ENCODE results near the gene SEMA3A. TPM values are rescaled to one million over a fixed set of nuclear protein-coding genes. Genes with fewer than 3 reads are reported as not detected.
A peak's percentile ranks its signal among the peaks of the same experiment; 100 is the strongest.

Gene SEMA3A
- total RNA-seq, 4 donors from 2014 or later = 27.8 to 39.0 (median 34.5) TPM

- Histone ChIP-seq H3K9me3 (no peaks in the 10 kb centered on the region), H3K36me3 (no peaks in the 10 kb centered on the region), H3K4me3 (peak overlapping the region; percentile 56 to 67 (median 62)), H3K27ac (replicated peaks in 1 of 4) (peak overlapping the region; percentile 42 to 80 (median 69)), H3K4me1 (peaks cover 8 to 53% (median 40%) of the 10 kb centered on the region in 4 donors), H3K27me3 (no peaks in the 10 kb centered on the region)
- intact Hi-C loops (cut with DNase I) = loop anchor here (5.0 to 10.0 kb wide), 2 partner anchors 215 to 833 kb away; no protein-coding TSS in a partner anchor
- WGBS = 47% methylated on average over 1 of the region's 1 CpG
- no peak for TF ChIP-seq POLR2A (IDR thresholded peaks at IDR 0.05; ENCODE audit: low read depth)
- TF ChIP-seq POLR2AphosphoS5 (IDR thresholded peaks at IDR 0.05) = no peak
- no peak for TF ChIP-seq CTCF (IDR thresholded peaks at IDR 0.05)
- TF ChIP-seq EP300 (IDR thresholded peaks at IDR 0.05) = no peak
- DNase-seq (ENCODE audit: extremely low spot score) = no peak
Measured at GRCh38 chr7:84191842-84192241, 2.7 kb downstream of the SEMA3A start.

GRCh38 chr7:84191261-84191660 is 3.3 kb downstream of the SEMA3A start:
- H3K9me3 ChIP-seq = no peaks in the 10 kb centered on the region
- no peaks in the 10 kb centered on the region for H3K27me3 ChIP-seq
- peak overlapping the region; percentile 42 to 80 (median 69) for H3K27ac ChIP-seq (replicated peaks in 1 of 4)
- peaks cover 8 to 51% (median 41%) of the 10 kb centered on the region in 4 donors for H3K4me1 ChIP-seq
- TF ChIP-seq CTCF (IDR thresholded peaks at IDR 0.05) (no peak), POLR2AphosphoS5 (IDR thresholded peaks at IDR 0.05) (no peak), EP300 (IDR thresholded peaks at IDR 0.05) (no peak), POLR2A (IDR thresholded peaks at IDR 0.05; ENCODE audit: low read depth) (no peak)
- H3K4me3 ChIP-seq = peak overlapping the region; percentile 56 to 67 (median 62)
- intact Hi-C loops (cut with DNase I) = loop anchor here (5.0 to 10.0 kb wide), 2 partner anchors 214 to 834 kb away; no protein-coding TSS in a partner anchor
- no peak for DNase-seq (ENCODE audit: extremely low spot score)
- no peaks in the 10 kb centered on the region for H3K36me3 ChIP-seq

- no peak for DNase-seq (ENCODE audit: extremely low spot score)
- no peaks in the 10 kb centered on the region for H3K36me3 ChIP-seq
- peak overlapping the region; percentile 35 to 42 (median 38) for H3K27ac ChIP-seq (replicated peaks in 1 of 4)
- 59% methylated on average over 1 of the region's 1 CpG for WGBS
- peaks cover 3 to 50% (median 37%) of the 10 kb centered on the region in 4 donors for H3K4me1 ChIP-seq
- TF ChIP-seq EP300 (IDR thresholded peaks at IDR 0.05) = no peak
- TF ChIP-seq POLR2AphosphoS5 (IDR thresholded peaks at IDR 0.05) = no peak
- TF ChIP-seq CTCF (IDR thresholded peaks at IDR 0.05) = no peak
- no peak for TF ChIP-seq POLR2A (IDR thresholded peaks at IDR 0.05; ENCODE audit: low read depth)
- H3K9me3 ChIP-seq = no peaks in the 10 kb centered on the region
- no peaks in the 10 kb centered on the region for H3K27me3 ChIP-seq
- peak overlapping the region; percentile 13 to 63 (median 44) for H3K4me3 ChIP-seq
- intact Hi-C loops (cut with DNase I) = loop anchor here (5.0 to 10.0 kb wide), 2 partner anchors 213 to 835 kb away; no protein-coding TSS in a partner anchor
Measured at GRCh38 chr7:84190016-84190705, 4.4 kb downstream of the SEMA3A start.

DNA sequence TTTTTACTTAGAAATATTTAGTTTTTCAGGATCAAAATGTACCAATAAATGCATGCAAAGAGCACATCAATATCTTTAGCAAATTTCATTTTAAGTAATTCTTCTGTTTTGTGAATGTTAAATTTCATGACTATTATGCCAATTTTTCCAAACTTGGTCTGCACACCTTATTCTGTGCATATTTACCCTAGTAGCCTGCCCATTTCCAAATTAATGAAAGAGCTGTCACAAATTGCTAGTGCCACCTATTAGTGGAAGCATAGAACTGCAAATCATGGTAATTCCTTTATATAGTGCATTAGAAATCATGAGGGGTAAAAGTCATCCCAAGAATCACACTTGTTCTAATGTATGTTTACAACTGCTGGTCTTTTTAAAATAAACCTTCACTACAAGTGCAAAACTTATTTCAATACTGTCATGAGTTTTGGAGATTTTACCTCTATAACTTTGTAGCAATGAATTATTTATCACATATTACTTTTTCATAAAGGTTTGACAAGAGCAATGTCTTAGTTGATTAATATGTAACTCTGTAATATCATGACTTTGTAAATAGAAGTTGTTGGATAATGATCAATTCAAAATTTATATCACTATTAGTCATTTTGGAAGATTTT is 5.7 kb downstream of the SEMA3A start:
- peak overlapping the region in 1 of 4 donors; percentile 35 for H3K27ac ChIP-seq (replicated peaks in 1 of 4)
- peaks cover 0 to 59% (median 44%) of the 10 kb centered on the region in 4 donors for H3K4me1 ChIP-seq
- DNase-seq (ENCODE audit: extremely low spot score) = no peak
- intact Hi-C loops (cut with DNase I) = no loop called here
- no peaks in the 10 kb centered on the region for H3K9me3 ChIP-seq
- TF ChIP-seq EP300 (IDR thresholded peaks at IDR 0.05) (no peak), CTCF (IDR thresholded peaks at IDR 0.05) (peak; percentile 37 to 50 (median 42))
- H3K4me3 ChIP-seq = peak overlapping the region in 1 of 4 donors; percentile 63
- H3K36me3 ChIP-seq = no peaks in the 10 kb centered on the region
- no peaks in the 10 kb centered on the region for H3K27me3 ChIP-seq
